Left hindlimb (tissue), 1 donor: ENCODE measurements around the gene NFIA.

Experiments used
- DNase-seq: peaks from one replicate; pipeline ENCODE4 v3.0.0-alpha.2; 2018

NFIA gene

DNA sequence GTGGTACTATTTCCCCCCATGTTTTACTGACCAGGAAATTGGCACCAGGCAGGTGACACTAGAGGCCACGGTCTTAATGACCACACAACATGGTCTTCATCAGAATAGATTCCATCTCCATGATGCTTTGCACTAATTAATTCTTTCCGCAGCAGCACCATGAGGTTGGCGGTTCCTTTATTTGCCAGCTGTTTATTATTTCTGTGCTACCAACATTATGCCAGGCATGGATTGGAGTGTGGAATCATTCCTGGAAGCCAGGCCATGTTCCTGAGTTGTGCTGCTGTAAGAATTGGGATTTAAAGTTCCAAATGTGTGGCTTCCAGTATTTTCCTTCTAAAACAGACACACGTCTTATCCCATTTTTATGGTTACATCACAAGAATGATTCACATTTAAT is 107.8 kb downstream of the NFIA start:
- no peak for DNase-seq

DNA sequence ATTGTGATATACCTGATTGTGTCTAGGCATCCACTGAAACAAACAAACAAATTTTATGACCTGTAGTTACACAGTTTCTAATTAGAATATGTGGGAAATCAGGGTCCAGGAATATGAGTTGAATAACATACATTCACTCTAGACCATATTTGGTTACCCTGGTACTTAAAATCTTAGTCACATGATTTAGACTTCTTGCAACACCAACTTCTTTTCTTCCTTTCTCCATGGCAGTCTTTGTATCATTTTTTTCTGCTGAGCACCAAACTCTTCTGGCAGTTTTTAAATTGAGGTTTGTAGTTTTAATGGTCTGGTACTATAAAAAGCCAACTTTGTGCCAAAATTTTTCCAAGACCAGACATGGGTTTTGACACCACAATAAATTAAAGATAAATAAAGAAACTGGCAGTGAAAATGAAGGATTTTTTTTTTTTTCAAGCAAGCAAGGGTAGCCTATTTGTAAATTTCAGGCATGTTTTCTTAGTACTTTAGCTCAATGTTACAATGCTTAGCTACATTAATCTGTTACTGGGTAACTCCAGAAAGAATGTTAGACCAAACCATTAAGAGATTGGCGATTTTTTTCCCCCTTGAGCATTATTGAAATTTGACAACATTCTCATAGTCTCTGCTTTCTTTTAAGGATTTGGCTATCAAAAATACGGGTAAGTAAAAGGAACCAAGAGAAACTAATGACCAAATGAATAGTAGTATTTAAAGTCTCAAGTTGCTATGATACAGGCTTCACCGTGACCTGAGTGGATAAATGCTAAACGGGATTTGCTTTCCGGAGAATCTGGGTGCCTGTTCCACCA is 108.5 kb downstream of the NFIA start:
- DNase-seq, result no peak

DNA sequence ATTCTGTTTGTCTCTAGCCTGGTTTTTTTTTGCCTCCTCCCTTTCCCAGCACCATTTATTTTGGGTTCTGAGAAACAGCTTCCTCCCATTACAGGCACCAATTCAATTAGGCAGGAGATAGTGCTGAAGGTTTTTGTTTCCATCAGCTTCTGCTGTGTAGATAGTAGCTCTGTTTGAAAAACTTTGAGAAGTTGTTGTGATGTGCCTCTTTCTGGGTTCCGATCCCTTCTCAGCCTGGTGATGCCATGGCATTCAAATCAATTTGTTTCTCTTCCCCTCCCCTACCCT is 109.0 kb downstream of the NFIA start:
- no peak for DNase-seq

- DNase-seq, result no peak
Measured at GRCh38 chr1:61192663-61193330, 110.4 kb downstream of the NFIA start.

- DNase-seq, result no peak
Measured at GRCh38 chr1:61193808-61194207, 111.4 kb downstream of the NFIA start.

DNA sequence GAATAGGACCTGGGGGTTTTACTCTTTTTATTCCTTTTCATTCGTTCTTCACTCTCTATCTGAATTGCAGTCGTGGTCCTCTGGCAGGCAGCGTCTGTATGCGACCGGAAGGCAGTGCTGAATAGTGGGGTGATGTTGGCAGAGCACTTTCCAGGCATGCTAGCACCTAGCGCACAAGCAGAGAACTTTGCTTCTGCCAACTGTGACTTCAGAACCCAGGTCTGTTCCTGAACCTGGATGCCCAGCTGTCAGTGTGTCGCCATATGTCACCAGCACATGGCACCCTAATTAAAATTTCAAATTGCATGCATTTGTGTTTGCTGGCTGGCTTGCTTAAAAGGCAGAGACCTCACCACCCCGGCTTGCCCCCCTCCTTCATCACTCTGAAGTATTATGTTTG is 116.2 kb downstream of the NFIA start:
- DNase-seq, result no peak

- DNase-seq, result no peak
Measured at GRCh38 chr1:61201035-61201434, 118.7 kb downstream of the NFIA start.

GRCh38 chr1:61202854-61203598 is 120.7 kb downstream of the NFIA start:
- no peak for DNase-seq

- no peak for DNase-seq
Measured at GRCh38 chr1:61204528-61204927, 122.2 kb downstream of the NFIA start.

- DNase-seq, result no peak
Measured at GRCh38 chr1:61207416-61207815, 125.1 kb downstream of the NFIA start.

DNA sequence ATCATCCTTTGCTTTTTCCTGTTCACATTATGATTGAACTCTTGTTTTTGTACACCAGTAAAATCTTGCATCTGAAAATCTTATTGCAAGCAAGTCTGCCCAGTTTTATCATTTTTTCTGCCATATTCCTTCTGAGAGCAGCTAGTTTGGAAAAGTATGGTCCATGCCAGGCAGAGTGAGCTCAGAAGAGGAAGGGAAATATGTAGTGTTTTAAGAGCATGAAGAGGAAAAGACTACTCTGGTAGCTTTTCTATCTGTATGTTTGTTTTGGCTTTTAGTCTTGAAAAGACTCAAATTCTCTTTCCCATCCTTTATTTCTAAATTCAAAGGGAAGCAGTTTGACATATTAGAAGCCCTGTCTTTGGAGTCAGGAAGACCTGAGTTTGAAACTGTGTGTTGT is 125.8 kb downstream of the NFIA start:
- no peak for DNase-seq

DNA sequence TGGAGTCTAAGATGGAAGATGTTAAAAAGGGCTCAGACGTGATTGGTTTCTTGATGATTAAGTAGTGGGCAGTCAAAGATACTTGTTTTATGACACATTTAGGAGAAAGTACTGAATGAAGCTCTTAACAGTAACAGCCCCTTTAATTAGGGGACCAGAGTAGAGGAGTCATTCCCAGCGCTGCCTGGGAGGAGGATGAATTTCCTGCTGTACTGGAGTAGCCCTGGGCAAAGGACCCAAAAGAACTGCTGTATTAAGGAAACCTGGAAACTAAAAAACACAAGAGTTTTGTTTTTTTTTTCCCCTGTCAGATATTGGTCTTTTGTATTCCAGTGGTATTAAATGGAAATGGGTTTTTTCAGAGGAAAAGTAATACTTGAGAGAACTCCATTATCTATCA is 126.5 kb downstream of the NFIA start:
- no peak for DNase-seq

GRCh38 chr1:61210435-61211154 is 128.2 kb downstream of the NFIA start:
- DNase-seq, result no peak

DNA sequence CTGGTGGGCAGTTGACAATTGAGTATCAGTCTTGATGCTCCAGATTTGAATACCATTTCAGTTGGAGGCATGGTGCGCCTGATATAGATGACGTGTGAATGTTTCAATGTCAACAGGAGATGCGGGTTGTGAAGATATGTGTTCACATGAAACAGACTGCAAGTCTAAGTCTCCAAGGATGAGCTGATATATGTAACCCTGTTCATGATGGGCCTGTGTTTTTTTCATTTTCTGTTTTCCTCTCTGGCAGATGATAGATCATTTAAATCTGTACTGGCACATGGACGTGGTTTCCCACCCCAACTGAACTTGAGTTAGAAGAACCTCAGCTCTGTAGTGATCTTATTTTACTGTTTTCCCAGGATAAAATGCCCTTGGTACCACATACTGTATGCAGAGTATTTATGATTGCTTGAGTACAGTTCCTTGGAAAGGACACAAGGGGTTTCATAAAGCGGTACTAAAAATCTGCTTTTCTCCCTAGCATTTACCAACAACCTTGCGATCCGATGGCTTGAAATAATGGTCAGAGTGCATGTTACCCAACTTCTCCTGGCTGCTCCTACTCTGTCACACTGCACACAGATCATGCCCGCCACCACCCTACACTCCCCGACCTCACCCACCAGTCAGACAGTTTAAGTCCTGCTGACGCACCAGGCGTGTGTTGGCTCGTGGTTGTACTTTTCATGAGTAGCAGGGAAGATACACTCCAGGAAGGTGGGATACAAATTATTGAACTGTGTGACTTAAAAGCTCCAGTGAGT is 131.1 kb downstream of the NFIA start:
- no peak for DNase-seq

DNA sequence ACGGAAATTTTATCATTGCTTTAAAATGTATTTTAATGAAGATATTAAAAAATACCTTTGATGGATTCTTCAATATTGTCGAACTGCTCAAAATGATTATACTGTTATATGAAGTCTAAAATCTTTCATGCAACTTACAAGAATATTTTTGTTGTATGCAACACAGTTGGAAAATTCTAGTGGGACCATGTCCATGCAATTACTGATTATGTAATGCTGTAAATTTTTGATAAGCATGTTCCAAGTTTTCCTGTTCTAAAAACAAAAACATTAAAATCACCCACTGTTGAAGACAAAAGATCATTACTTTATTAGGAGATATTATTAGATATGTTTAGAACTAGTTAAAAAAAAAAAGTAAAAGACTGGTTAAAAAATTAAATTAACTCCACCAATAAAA is 132.8 kb downstream of the NFIA start:
- DNase-seq, result no peak

DNA sequence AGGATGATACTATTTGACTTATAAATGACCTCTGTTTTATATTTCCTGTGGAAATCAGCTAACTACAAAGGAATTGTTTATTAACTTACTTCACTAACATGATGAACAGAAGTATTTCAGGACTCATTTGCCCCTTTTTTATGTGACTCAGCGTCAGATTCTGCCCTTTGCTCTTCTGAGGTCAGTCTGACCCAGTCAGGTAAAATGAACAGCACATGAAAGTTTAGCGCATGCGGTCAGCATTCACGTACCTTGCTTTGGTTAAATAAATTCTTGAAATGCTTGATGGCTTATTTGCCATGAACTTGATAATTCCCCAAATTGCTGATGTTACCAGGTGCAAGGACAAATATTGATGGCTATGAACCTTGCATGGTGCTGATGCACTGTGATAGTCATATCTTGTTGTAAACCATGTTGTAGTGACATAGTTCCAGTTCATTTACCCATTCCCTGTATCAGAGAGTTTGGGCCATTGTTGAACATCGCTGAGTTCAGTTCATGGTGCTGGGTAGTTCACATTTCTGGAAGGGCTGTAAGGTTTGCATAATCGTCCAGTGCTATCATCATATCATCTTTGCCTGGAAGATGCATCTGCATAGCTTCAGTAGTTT is 133.4 kb downstream of the NFIA start:
- no peak for DNase-seq

GRCh38 chr1:61220536-61220935 is 138.2 kb downstream of the NFIA start:
- no peak for DNase-seq

- DNase-seq, result no peak
Measured at GRCh38 chr1:61221642-61222041, 139.3 kb downstream of the NFIA start.

DNA sequence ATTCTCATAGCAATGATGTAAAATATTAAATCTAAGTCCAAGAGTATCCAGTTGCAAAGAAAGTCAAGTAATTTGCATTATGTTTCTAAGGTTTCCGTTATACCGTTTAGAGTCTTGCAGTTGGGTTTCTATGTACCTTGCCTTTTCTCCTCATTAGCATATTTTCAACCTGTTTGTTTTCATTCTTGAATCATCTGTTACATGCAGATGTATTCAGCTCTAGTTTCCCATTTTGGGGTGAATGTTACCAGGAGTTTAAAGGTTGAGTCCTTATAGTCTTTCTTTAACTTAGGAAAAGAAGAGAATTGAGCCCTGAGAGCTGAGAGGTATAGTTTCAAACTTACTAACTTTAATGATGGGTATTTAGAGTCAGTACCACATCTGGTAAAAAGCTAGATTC is 139.9 kb downstream of the NFIA start:
- DNase-seq, result no peak

DNA sequence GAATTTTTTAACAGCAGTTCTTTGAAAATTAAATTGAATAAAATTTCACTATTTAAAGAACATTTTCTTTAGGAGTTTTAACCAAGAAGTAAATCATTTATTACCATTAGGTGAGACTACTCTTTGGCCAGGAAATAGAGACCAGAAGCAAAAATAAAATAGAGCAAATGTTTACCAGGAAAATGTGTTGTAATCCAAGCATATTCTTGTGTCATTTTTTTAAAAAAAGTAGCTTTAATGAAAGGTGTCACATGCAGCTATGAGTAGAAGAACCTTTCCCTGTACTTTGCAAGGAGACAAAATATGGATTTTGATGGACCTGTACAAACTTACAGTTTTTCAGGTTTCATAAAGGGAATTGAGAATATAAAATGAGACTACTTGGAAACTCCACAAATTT is 140.8 kb downstream of the NFIA start:
- DNase-seq, result no peak

DNA sequence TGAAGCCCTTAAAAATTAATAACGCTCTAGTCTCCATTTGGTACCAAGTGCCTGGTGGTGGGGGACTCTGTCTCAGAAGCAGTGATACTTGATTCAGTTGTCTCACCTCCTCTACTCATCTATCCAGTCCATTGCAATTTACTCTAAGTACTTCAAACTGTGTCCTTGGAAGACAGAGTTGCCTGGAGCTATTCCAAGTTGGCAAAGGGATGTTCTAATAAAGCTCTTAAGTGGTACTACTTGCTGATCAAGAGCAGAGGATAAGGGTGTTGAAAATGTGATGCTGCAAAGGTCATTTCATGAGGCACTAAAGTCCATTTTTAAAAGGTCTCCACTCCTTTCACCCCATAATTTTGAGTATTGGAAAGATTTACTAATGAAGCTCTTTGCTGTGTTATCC is 142.2 kb downstream of the NFIA start:
- DNase-seq, result no peak

DNA sequence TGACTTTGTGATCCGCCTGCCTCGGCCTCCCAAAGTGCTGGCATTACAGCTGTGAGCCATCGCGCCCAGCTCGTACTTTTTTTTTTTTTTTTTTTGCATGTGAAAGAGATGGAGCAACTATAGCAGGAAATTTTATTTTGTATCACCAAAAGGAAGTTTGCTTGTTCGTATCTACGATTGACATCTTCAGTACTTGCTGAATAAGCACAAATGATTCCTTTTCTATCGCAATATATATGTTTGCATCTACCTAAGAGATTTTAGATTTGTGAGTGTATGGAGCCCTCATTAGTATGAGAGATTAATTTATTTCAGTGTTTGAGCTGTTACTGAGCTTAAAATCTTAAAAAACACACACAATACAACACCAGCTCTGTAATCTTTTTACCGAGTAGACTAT is 143.1 kb downstream of the NFIA start:
- no peak for DNase-seq
